Mucosa of stomach (tissue), 1 donor: ENCODE results near the gene CDH4.

Experiments
- H3K27me3 ChIP-seq: one replicate; pipeline ENCODE4 v1.7.0; 2013; ENCODE audit warnings: mild to moderate bottlenecking, low read length; ENCODE audit not compliant: control insufficient read depth, insufficient read depth
- H3K36me3 ChIP-seq: one replicate; pipeline ENCODE4 v1.7.0; 2013; ENCODE audit warnings: low read length; ENCODE audit not compliant: control insufficient read depth, insufficient read depth
- H3K4me1 ChIP-seq: one replicate; pipeline ENCODE4 v1.7.0; 2013; ENCODE audit warnings: mild to moderate bottlenecking, low read length; ENCODE audit not compliant: control insufficient read depth, insufficient read depth
- H3K4me3 ChIP-seq: one replicate; pipeline ENCODE4 v1.7.0; 2013; ENCODE audit warnings: low read length
- H3K9ac ChIP-seq: one replicate; pipeline ENCODE4 v1.7.0; 2013; ENCODE audit warnings: mild to moderate bottlenecking, low read length, moderate library complexity
- H3K9me3 ChIP-seq: one replicate; pipeline ENCODE4 v1.7.0; 2013; ENCODE audit warnings: mild to moderate bottlenecking, low read length, moderate library complexity; ENCODE audit not compliant: control insufficient read depth
- donor health status: Pancreatic carcinoma.

Gene CDH4

DNA sequence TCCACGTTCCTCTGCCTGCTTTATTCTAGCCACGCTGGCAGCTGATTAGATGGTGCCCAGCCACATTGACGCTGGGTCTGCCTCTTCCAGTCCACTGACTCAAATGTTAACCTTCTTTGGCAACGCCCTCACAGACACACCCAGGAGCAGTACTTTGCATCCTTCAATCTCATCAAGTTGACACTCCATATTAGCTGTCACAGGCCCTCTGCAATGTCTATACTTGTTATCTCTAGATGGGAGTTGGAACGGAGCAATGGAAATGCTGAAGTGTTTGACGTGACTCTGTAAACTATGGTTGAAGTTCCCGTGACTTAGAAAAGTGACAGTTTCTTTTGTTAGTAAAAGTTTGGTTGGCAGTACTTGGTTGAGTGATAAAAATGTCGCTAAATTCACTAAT lies 291.0 kb downstream of the CDH4 start:
- H3K9ac ChIP-seq, result no peak overlapping the region
- H3K4me3 ChIP-seq, result no peak overlapping the region
- H3K27me3 ChIP-seq, result no peaks in the 10 kb centered on the region
- H3K9me3 ChIP-seq, result no peaks in the 10 kb centered on the region
- H3K4me1 ChIP-seq, result no peaks in the 10 kb centered on the region
- H3K36me3 ChIP-seq, result no peaks in the 10 kb centered on the region

DNA sequence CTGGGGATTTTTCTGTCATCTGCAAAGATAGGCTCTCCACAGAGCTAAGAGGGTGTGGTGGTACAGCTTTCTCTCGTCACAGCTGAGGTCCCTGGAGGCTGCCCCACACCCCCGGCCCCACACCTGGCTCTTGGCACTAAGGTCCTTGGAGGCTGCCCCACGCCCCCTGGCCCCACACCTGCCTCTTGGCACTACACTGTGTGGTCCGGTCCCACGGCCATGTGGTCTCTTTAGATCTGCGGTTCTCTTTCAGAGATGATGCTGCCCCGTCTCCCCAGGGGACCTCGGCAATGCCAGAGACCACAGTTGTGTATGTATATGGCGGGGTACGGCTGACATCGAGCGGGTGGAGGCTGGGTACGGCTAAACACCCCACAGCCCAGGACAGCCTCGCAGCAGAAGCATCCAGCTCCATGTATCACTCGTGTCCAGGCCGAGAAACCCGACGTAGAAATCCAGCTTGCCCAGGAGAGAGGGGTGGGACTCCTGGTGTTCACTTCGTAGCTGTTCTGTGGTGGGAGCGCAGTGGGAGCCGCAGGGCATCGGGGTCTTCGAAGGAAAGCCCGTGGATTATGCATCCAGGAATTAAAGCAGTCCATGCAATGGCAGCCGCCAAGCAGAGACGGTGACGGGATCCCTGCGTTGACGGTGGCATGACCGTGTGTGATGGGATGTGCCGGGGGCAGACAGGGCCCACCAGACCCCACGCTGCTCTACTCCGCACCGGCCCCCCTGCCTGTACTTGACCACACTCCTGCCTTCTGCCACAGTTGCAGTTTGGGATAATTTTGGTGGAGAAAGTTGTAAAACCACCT lies 292.1 kb downstream of the CDH4 start:
- no peaks in the 10 kb centered on the region for H3K9me3 ChIP-seq
- H3K4me3 ChIP-seq, result no peak overlapping the region
- H3K27me3 ChIP-seq, result no peaks in the 10 kb centered on the region
- no peaks in the 10 kb centered on the region for H3K36me3 ChIP-seq
- H3K9ac ChIP-seq, result no peak overlapping the region
- no peaks in the 10 kb centered on the region for H3K4me1 ChIP-seq

DNA sequence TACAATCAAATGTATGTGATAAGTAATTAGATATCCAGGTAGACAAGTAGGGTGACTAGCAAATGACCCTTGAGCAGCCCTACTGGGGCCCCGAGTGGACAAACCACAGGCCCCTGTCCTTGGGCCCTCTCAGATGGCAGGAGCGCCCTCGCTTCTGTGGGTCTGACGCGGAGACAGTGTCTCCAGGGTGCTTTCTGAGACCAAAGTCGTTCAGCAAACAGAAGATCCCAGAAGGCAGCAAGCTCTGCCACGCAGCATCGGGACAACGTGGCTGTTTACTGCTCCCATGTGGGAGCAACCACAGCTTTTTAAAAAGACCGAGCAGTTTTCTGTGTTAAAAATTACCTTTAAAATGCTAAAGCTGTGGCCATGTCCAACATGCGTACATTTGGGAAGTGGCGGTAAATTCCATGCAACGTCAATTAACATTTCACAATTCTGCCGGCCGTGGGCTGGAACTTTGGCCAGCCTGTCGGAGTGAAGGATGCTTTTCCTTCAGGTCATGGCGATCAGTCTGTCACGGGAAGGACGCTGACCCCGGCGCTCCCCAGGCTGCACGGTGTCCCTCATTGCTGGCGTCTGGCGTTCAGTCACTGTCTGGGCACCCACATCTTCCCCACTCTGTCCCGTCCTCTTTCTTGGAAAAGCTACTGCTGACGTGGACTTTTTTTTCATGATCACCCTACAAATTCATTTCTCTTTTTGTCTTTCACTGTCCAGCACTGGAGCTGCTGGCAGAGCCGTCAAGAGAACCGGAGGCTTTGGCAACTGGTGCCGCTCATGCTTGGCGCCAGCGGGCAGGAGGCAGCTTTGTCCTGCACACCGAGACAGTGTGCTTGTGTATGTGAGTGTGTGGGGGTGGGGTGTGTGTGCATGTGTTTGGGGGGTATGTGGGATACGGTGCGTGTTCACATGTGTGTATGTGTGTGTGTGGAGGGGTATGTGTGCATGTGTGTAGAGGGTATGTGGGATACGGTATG lies 293.1 kb downstream of the CDH4 start:
- H3K27me3 ChIP-seq, result no peaks in the 10 kb centered on the region
- no peaks in the 10 kb centered on the region for H3K36me3 ChIP-seq
- no peaks in the 10 kb centered on the region for H3K9me3 ChIP-seq
- H3K4me1 ChIP-seq, result no peaks in the 10 kb centered on the region
- H3K4me3 ChIP-seq, result no peak overlapping the region
- H3K9ac ChIP-seq, result no peak overlapping the region

DNA sequence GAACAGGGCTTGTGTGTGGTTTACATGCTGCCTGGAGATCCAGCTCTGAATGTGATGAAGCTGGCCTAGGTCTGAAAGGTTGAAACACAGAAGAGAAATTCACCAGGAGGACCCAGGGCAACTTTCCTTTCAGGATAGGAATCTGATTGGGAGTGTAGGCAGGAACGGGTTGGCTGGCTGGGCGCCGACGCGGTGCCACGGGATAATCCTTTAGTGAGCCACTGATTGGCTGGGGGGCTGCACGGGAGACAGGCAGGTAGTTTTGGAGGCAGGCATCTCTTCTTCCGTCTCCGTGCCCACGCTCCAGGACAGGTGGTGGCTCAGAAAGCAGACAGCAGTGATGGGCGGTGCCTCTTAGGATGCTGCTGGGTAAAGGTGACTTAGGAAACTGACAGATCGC lies 294.6 kb downstream of the CDH4 start:
- Histone ChIP-seq H3K36me3 (no peaks in the 10 kb centered on the region), H3K4me3 (no peak overlapping the region), H3K9me3 (no peaks in the 10 kb centered on the region), H3K9ac (no peak overlapping the region), H3K4me1 (no peaks in the 10 kb centered on the region), H3K27me3 (no peaks in the 10 kb centered on the region)

DNA sequence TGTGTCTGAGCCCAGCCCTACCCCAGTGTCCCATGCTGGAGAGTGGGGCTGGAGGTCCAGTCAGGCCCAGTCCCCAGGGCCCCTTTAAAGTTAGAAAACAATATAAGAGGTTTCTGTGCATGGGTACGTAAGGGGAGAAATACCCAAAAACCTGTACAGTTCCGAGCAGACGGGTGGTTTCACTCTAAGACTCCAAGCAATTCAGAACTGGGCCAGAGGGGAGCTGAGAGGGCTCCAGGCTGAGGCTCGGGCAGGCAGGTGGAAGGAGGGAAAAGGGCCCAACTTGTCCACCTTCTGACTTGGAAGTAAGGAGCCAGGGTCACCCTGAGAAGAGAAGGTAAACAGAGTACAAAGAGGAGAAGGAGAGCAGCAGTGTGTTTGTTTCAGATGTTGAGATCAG lies 296.0 kb downstream of the CDH4 start:
- H3K36me3 ChIP-seq, result no peaks in the 10 kb centered on the region
- H3K9ac ChIP-seq, result no peak overlapping the region
- H3K9me3 ChIP-seq, result no peaks in the 10 kb centered on the region
- no peaks in the 10 kb centered on the region for H3K27me3 ChIP-seq
- H3K4me3 ChIP-seq, result no peak overlapping the region
- H3K4me1 ChIP-seq, result no peaks in the 10 kb centered on the region

DNA sequence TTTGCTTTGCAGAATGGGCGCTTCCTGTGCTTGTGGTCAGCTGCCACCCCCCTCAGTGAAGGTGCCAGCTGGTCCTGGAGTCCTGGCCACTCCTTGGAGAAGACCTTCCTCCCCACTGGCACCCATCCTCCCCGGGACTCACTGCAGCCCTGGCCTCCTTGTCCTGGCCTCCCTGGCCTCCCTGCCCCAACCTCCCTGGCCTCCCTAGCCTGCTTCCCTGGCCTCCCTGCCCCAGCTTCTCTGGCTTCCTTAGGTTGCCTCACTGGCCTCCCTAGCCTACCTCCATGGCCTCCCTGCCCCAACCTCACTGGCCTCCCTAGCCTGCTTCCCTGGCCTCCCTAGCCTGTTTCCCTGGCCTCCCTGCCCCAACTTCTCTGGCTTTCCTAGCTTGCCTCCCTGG lies 297.8 kb downstream of the CDH4 start:
- Histone ChIP-seq H3K9ac (no peak overlapping the region), H3K27me3 (no peaks in the 10 kb centered on the region)

DNA sequence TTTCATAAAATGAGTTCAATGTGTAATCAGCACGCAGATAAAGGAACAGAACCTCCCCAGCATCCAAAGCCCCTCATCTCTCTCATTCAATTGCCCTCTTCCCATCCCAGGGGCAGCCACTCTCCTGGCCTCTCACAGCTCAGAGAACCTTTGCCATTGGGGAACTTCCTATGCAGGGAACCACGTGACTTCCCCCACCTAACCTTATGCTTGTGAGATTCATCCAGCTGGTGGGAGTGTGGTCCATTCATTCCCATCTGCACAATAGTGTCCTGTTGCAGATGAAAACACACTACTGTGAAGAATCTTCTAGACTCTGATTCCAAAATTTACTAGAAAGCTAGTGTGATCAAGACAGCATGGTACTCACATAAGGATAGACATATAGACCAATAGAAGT lies 299.3 kb downstream of the CDH4 start:
- Histone ChIP-seq H3K27me3 (no peaks in the 10 kb centered on the region), H3K36me3 (no peaks in the 10 kb centered on the region), H3K9ac (no peak overlapping the region), H3K4me1 (no peaks in the 10 kb centered on the region), H3K9me3 (no peaks in the 10 kb centered on the region), H3K4me3 (no peak overlapping the region)

More for the DNA sequence above, 297.8 kb downstream of the CDH4 start:
- Histone ChIP-seq H3K36me3 (no peaks in the 10 kb centered on the region), H3K9me3 (no peaks in the 10 kb centered on the region), H3K4me1 (no peaks in the 10 kb centered on the region), H3K4me3 (no peak overlapping the region)

DNA sequence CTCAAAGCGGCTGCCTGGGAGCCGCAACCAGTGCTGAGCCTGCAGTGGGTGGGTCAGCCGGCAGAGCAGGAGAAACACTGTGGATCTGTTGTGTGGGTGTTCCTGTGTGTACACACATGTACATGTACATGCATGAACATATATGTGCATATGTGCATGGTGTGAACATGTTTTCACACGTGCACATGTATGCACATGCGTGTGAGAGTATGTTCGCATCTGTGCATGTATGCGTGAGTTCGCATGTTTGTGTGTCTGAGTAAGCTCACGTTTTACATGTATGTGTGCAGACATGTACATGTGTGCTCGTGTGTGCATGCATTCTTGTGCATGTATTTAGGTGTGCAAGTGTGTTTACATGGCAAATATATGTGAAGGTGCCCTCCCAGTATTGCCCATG lies 302.6 kb downstream of the CDH4 start:
- Histone ChIP-seq H3K36me3 (no peaks in the 10 kb centered on the region), H3K9ac (no peak overlapping the region), H3K4me3 (no peak overlapping the region), H3K4me1 (no peaks in the 10 kb centered on the region), H3K9me3 (no peaks in the 10 kb centered on the region), H3K27me3 (no peaks in the 10 kb centered on the region)

DNA sequence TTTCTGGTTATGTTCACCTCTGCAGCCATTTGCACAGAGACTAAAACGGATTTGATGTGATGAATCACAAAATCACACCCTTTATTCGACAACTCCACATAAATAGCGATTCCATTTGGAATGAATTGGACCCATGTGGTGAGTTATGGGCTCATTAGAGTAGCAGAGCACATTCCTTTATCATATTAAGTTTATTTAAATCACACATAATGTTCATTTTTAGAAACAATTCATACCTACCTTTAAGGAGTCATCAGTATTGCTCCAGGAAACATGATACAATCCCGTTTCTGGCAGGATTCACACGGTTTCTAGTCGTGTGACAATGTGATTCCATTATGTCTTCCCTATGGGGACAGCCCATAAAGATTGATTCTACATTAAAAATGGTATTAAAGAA lies 303.5 kb downstream of the CDH4 start:
- H3K9ac ChIP-seq, result no peak overlapping the region

DNA sequence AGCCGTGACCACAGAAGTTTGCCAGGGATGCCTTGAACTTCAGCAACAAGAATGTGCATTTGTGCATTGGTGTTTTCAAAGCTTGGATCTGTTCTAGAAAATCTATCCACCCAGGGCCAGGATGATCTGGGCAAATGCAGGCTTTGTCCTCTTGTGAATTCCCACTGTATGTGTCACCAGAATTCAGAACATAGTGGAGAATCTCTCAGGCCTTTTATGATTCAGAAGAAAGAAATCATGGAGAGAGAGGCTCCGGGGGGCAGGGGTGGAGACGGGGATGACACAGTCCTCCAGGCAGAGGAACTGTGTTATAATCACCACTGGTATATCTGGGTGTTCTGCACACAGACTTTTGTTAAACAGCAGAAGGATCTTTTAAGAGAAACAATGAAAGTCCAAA lies 304.1 kb downstream of the CDH4 start:
- H3K9me3 ChIP-seq, result no peaks in the 10 kb centered on the region
- H3K36me3 ChIP-seq, result no peaks in the 10 kb centered on the region
- H3K9ac ChIP-seq, result no peak overlapping the region
- no peaks in the 10 kb centered on the region for H3K4me1 ChIP-seq
- H3K4me3 ChIP-seq, result no peak overlapping the region
- H3K27me3 ChIP-seq, result peaks cover 5% of the 10 kb centered on the region

More for the DNA sequence above, 303.5 kb downstream of the CDH4 start:
- Histone ChIP-seq H3K36me3 (no peaks in the 10 kb centered on the region), H3K4me1 (no peaks in the 10 kb centered on the region), H3K27me3 (peaks cover 2% of the 10 kb centered on the region), H3K4me3 (no peak overlapping the region), H3K9me3 (no peaks in the 10 kb centered on the region)

DNA sequence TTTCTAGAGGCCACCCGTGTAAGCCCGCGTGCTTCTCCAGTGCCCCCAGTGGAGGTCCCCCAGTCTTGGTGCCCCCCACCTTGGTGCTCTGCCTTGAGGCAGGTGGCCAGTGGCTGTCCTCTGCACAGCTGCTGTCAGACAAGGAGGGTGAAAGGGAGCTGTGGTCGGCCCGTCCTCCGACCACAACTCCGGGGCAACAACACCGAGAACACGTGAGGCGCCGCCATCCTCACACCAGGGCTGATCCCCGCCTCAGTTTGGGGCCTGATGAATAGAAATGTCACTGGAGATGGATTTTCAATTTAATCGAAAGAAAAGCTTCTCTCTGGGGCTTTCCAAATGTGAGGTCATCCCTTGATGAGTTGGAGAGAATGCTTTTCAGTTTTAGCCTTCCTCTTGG lies 304.6 kb downstream of the CDH4 start:
- Histone ChIP-seq H3K4me1 (no peaks in the 10 kb centered on the region), H3K27me3 (peaks cover 5% of the 10 kb centered on the region), H3K36me3 (no peaks in the 10 kb centered on the region), H3K9ac (no peak overlapping the region), H3K4me3 (no peak overlapping the region), H3K9me3 (no peaks in the 10 kb centered on the region)

DNA sequence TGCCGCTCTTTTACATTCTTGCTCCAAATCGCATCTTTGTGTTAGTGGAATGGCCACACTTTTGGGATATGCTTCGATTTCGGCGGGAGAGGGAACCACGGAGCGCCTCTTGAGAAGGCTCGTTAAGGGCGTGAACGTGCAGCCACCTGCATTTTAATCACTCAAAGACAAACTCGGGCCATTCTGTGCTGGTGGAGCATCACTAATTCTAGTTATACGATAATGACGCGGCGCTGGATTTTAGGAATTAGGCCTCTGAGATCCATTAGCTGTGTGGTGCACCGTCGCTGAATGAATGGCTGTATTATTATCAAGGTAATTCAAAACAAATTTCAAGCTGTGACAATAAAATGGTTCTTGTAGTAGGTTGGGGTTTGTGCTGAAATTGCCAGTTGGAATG lies 305.6 kb downstream of the CDH4 start:
- no peak overlapping the region for H3K9ac ChIP-seq
- H3K4me1 ChIP-seq, result no peaks in the 10 kb centered on the region
- H3K27me3 ChIP-seq, result peaks cover 5% of the 10 kb centered on the region
- H3K36me3 ChIP-seq, result no peaks in the 10 kb centered on the region
- H3K9me3 ChIP-seq, result no peaks in the 10 kb centered on the region
- H3K4me3 ChIP-seq, result no peak overlapping the region
